A673 (cell line): ENCODE measurements around the gene DGKA.

ENCODE experiments used
- CTCF ChIP-seq: fragments of 300-800, 200-600 bp; sonication (generic); conservative IDR thresholded peaks from 2 replicates; pipeline ENCODE4 v1.5.1; 2017; ENCODE audit warnings: low read depth, mild to moderate bottlenecking, antibody characterized with exemption, low read length, moderate library complexity, mixed read lengths
- EZH2 ChIP-seq: fragments of 200-600 bp; sonication (generic); IDR thresholded peaks from 2 replicates; pipeline ENCODE4 v1.6.1; 2017; ENCODE audit warnings: borderline replicate concordance, low read depth, mild to moderate bottlenecking, mixed read lengths, antibody characterized with exemption, low read length; ENCODE audit not compliant: poor library complexity, severe bottlenecking

DNA sequence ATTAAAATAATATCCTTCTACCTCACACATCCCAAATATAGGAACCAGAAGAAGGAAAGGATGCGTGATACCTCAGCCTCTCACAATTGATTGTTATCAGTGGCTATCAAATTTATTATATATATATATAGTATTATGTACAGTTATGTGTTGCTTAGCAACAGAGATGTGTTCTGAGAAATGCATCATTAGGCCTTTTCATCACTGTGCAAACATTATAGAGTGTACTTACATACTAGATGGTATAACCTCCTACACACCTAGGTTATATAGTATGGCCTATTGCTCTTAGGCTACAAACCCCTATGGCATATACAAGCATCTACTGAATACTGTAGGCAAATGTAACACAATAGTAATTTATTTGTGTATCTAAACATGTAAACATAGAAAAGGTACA is 37.2 kb upstream of the DGKA start:
- TF ChIP-seq CTCF (no peak), EZH2 (no peak)
